ENCODE measurements around the gene CXCL12.

DNA sequence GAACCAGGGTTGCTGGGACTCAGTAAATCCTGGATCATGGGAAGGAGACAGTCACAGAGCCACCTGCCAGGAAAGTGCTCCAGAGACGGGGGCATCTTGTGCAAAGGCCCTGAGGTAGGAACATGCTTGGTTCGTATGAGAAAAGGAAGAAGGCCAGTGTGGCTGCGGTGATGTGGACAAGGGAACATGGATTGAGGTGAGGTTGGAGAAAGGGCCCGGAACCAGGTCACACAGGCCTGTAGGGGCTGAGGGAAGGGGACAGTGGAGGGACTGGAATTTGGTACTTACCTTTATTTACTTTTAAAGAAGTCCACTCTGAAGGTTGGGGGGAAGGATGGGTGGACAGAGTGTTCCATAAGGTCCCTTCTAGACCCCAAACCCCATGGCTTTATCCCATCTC lies 32.9 kb upstream of the CXCL12 start:
- TF ChIP-seq GATA2 (IDR thresholded peaks at IDR 0.05; ENCODE audit: low read depth, low read length) (no peak), GATA3 (IDR thresholded peaks at IDR 0.05; ENCODE audit: low read depth, low read length) (no peak)
